Anterior cingulate cortex (tissue), 58 donors: ENCODE measurements around the gene LRP5.

ENCODE experiments used
- DNase-seq, 58 donors: peaks; one replicate each; lab custom pipeline; 2025; lab: John Stamatoyannopoulos, UW

The LRP5 gene

GRCh38 chr11:68303982-68304780 is 8.2 kb upstream of the LRP5 start:
- DNase-seq: no peak

GRCh38 chr11:68306636-68307035 is 5.8 kb upstream of the LRP5 start:
- no peak for DNase-seq

- peak in 1 of 58 donors; percentile 20 for DNase-seq
Measured at GRCh38 chr11:68308068-68308467, 4.3 kb upstream of the LRP5 start.

- no peak for DNase-seq
Measured at GRCh38 chr11:68309621-68310185, 2.7 kb upstream of the LRP5 start.

GRCh38 chr11:68311160-68312116 is 953 bp upstream of the LRP5 start:
- no peak for DNase-seq

- no peak for DNase-seq
Measured at GRCh38 chr11:68312780-68313573, 586 bp downstream of the LRP5 start.

GRCh38 chr11:68313574-68314202 is 1.3 kb downstream of the LRP5 start:
- no peak for DNase-seq

GRCh38 chr11:68314203-68315170 is 2.1 kb downstream of the LRP5 start:
- DNase-seq: no peak

- DNase-seq: no peak
Measured at GRCh38 chr11:68315171-68315920, 3.0 kb downstream of the LRP5 start.

- DNase-seq: no peak
Measured at GRCh38 chr11:68317147-68317785, 4.9 kb downstream of the LRP5 start.

- no peak for DNase-seq
Measured at GRCh38 chr11:68321293-68322051, 9.1 kb downstream of the LRP5 start.

- no peak for DNase-seq
Measured at GRCh38 chr11:68322052-68322430, 9.7 kb downstream of the LRP5 start.

- no peak for DNase-seq
Measured at GRCh38 chr11:68324241-68324640, 11.8 kb downstream of the LRP5 start.

- DNase-seq: no peak
Measured at GRCh38 chr11:68324695-68325094, 12.3 kb downstream of the LRP5 start.

GRCh38 chr11:68325183-68325906 is 13.0 kb downstream of the LRP5 start:
- DNase-seq: no peak

GRCh38 chr11:68325907-68326220 is 13.5 kb downstream of the LRP5 start:
- no peak for DNase-seq
